Forelimb muscle (tissue), 1 donor: ENCODE data around the gene ASTN1. TPM values are rescaled to one million over a fixed set of nuclear protein-coding genes. Genes with fewer than 3 reads are reported as not detected.

ENCODE experiments used
- DNase-seq: peaks from one replicate; pipeline ENCODE4 v3.0.0-alpha.2; 2013; ENCODE audit warnings: low read depth
- polyA plus RNA-seq: library from polyadenylated mRNA; unstranded; fragments of 120-200 nt; gene quantifications from one replicate; pipeline ENCODE4 v1.2.1, GENCODE V29; 2013; ENCODE audit not compliant: insufficient read length

Gene ASTN1
- polyA plus RNA-seq, 1 donor, result 6.4 TPM

- DNase-seq, result no peak
Measured at GRCh38 chr1:176837708-176838107, 326.8 kb downstream of the ASTN1 start.

GRCh38 chr1:176831150-176831549 lies 333.4 kb downstream of the ASTN1 start:
- DNase-seq, result no peak

GRCh38 chr1:176829261-176829660 lies 335.3 kb downstream of the ASTN1 start:
- DNase-seq, result no peak

- DNase-seq, result no peak
Measured at GRCh38 chr1:176826265-176826664, 338.2 kb downstream of the ASTN1 start.

DNA sequence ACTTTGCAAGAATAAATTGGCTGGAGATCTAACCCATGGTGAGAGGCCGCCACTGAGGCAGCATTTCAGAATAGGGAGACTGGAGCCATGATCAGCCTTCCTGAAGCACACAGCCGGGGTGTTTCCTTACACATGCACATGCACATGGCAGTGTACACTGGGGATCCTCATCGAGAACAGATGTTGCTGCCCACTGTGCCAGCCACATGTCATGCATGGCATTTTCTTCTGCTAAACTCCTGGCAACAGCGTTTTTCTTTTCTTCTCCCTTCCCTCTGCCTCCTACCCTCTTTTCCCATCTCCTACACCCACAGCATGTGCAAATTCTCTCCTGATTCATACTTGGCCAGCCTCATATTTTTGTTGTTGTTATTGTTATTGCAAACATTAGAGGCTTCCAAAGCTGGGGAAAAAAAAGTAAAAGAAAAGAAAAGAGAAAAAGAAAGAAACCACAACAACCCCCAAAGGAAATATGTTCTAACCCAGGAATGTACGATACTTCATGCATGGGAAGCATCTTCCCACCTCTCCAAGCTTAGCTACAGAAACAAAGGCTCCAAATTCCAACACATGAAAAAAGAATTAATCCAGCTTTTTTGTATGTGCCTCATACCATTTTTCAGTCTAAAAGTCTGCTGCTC lies 344.0 kb downstream of the ASTN1 start:
- DNase-seq, result no peak

DNA sequence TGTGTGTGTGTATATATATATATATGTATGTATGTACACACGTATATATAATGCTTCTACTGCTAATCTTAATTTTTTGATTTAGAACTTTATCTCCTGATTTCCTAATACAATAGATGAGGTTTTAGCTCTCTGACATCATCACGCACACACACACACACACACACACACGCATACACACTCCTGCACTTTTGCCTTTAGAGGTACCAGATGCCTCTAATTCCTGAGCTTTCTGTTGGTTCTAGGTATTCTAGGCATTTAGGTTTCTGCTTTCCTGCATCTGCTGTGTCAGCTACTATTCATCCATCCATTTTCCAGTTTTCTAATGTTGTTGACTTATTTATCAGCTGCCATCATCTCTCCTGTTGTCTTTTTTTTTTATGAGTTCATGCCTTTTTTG lies 348.3 kb downstream of the ASTN1 start:
- DNase-seq, result no peak

- no peak for DNase-seq
Measured at GRCh38 chr1:176815621-176816020, 348.9 kb downstream of the ASTN1 start.

GRCh38 chr1:176811511-176812288 lies 352.8 kb downstream of the ASTN1 start:
- DNase-seq, result no peak

DNA sequence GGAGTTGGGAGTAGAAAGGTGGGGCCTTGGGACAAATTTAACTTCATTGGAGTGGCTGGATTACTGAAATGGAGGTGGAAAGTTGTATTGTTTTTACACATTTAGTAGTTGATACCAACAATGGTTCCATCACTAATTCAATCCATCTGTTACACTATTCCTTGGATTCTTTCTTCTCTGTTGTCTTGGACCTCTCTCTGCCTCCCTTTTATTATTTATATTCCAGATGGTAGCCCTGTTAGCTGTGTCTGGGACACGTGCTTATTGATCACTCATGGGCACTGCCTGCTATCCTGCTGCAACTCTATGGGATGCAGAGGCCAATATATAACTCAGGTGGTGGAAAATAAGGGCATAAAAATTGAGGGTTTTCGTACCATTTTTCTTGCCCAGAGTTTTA lies 355.2 kb downstream of the ASTN1 start:
- DNase-seq, result no peak

Other genes starting within 250 kb of the ASTN1 start
- 0.35 TPM for gene BRINP2, start 6.2 kb upstream of the ASTN1 start, polyA plus RNA-seq